Lower lobe of right lung (tissue), 2 donors: ENCODE results near the gene CIITA. TPM values are rescaled to one million over a fixed set of nuclear protein-coding genes. Genes with fewer than 3 reads are reported as not detected.
"Not testable (repeated sequence)": the region's sequence is repeated elsewhere in the genome, so short reads cannot be mapped to it uniquely, and the experiment has no call there.

Source experiments
- ATAC-seq, 2 donors: fragments of 200-7000 bp; cut with Tn5 transposase; one replicate each; pipeline ENCODE4 v1.9.1; 2020 to 2022; ENCODE audit warnings: mild to moderate bottlenecking in 2 of 2, moderate library complexity in 2 of 2
- DNase-seq: peaks from one replicate; pipeline ENCODE4 v3.0.0-alpha.2; 2020
- H3K27ac ChIP-seq: fragments of 200-600 bp; one replicate; pipeline ENCODE4 v1.8.0; 2022
- H3K27me3 ChIP-seq: fragments of 200-600 bp; one replicate; pipeline ENCODE4 v1.8.0; 2022; ENCODE audit warnings: low read depth
- H3K36me3 ChIP-seq: fragments of 200-600 bp; one replicate; pipeline ENCODE4 v1.8.0; 2022; ENCODE audit warnings: mild to moderate bottlenecking
- H3K4me1 ChIP-seq: fragments of 200-600 bp; one replicate; pipeline ENCODE4 v1.8.0; 2022
- H3K4me3 ChIP-seq: fragments of 200-600 bp; one replicate; pipeline ENCODE4 v1.8.0; 2022; ENCODE audit warnings: mild to moderate bottlenecking
- H3K9me3 ChIP-seq: fragments of 200-600 bp; one replicate; pipeline ENCODE4 v1.8.0; 2022
- intact Hi-C: fragments of 100-400 bp; cut with DNase I; formaldehyde crosslinking; loops from one replicate; pipeline ENCODE4 v1.11.0; 2022
- total RNA-seq: library from RNA; stranded (reverse); fragmentation: NEBNext Ultra II Directional; extraction: Animal tissue kit (Norgen Biotek cat#: 25700); gene quantifications from one replicate; pipeline ENCODE4 v1.2.1, GENCODE V29; 2021
- TF ChIP-seq, protein P1 (sequence below): fragments of 200-600 bp; IDR thresholded peaks from one replicate; pipeline ENCODE4 v1.8.0; 2022; ENCODE audit warnings: antibody characterized with exemption, mild to moderate bottlenecking
- donor health status: DM: no; HTN: yes; CAD: no; lungs with severe emphysema.

The CIITA gene
- total RNA-seq, 1 donor from 2014 or later = 119 TPM

DNA sequence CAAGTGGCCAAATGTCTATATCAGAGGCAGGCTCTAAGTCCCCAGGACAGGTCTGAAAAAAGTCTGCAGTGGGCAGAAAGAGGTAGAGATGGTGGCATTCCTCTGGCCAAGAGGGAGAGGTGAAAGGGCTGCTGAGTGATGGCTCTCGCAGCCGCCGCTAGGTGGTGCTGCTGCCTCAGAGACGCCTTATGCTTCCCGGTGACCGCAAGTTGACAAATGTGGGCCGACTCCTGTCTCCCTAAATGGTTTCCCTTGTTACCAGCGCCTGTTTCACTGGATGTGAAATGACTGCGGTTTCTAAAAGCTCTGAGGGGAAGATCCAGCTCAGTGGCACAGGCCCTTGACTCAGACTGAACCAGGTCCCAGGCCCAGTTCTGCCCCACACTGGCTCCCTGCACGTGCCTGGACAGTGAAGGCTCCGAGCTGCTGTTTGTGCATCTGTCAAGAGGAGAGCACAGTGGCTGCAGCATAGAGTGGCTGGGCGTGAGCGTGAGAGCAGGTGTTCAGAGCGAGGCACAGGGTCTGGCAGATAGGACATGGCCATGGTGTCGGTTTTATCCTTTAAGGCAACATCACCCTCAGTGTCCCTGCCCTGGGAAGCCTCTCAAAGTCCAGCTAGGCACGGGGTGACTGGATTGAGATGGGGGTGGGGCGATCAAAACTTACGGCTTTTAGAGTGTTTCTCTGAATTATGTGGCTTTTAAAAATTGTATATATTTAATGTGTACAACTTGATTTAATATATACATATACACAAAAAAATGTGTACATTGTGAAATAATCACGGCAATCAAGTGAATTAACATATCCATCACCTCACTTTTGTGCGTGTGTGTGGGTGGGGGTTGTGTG lies 87.3 kb downstream of the CIITA start:
- Histone ChIP-seq H3K4me3 (no peak overlapping the region), H3K36me3 (peaks cover 27% of the 10 kb centered on the region), H3K27me3 (no peaks in the 10 kb centered on the region), H3K9me3 (no peaks in the 10 kb centered on the region), H3K4me1 (peaks cover 8% of the 10 kb centered on the region), H3K27ac (no peak overlapping the region)
- DNase-seq (peak; percentile 87), ATAC-seq (peak; percentile 92)
- intact Hi-C loops = no loop called here
- TF ChIP-seq, protein P1, sequence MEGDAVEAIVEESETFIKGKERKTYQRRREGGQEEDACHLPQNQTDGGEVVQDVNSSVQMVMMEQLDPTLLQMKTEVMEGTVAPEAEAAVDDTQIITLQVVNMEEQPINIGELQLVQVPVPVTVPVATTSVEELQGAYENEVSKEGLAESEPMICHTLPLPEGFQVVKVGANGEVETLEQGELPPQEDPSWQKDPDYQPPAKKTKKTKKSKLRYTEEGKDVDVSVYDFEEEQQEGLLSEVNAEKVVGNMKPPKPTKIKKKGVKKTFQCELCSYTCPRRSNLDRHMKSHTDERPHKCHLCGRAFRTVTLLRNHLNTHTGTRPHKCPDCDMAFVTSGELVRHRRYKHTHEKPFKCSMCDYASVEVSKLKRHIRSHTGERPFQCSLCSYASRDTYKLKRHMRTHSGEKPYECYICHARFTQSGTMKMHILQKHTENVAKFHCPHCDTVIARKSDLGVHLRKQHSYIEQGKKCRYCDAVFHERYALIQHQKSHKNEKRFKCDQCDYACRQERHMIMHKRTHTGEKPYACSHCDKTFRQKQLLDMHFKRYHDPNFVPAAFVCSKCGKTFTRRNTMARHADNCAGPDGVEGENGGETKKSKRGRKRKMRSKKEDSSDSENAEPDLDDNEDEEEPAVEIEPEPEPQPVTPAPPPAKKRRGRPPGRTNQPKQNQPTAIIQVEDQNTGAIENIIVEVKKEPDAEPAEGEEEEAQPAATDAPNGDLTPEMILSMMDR = peak; percentile 99

DNA sequence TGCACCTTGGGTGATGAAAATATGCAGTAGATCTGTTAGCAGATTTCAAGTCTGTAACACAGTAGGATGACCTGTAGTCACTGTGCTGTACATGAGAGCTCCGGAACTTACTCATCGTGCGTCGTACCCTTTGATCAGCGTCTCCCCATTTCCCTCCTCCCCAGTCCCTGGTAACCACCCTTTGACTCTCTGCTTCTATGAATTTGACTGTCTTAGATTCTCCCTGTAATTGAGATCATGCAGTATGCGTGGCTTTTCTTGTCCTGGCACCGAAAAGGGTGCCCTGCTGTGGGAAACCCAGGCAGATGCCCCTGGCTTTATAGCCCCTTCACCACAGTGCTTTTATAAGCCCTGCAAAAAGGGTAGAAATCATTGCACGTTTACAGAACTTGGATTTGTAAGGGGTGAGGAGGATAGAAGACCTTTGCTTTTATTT lies 87.9 kb downstream of the CIITA start:
- ATAC-seq = no peak
- TF ChIP-seq, protein P1 = no peak
- DNase-seq = no peak
- intact Hi-C loops = no loop called here
- Histone ChIP-seq H3K27me3 (no peaks in the 10 kb centered on the region), H3K9me3 (no peaks in the 10 kb centered on the region), H3K4me3 (no peak overlapping the region), H3K36me3 (peaks cover 33% of the 10 kb centered on the region), H3K27ac (no peak overlapping the region), H3K4me1 (peaks cover 8% of the 10 kb centered on the region)

DNA sequence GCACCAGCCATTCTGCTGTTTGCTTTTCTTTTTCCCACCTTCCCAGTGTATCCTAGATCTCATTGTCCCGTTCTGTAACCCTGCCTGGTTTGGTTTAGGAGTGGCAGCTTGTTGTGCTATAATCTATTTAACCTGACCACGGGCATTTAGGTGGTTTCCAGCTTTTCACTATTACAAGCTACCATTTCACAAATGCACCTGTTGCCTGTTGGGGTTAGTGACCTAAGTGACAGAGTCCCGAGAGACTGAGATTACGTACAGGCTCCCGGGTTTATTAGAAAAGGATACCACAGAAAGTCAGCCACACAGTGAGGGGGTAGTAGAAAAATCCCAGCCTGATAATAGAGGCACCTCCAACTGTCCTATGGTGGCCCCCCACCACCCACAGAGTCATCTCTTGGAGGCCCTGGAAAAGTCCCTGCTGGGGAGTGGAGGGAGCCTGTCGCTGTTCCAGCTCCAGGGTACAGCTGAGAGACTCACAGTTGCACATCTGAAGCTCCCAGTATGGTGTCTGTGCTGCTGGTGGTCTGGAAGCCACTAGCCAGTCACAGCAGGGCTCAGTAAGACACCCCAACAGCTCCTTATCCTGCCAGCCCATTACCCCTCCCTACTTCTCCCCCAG lies 88.5 kb downstream of the CIITA start:
- H3K27me3 ChIP-seq = no peaks in the 10 kb centered on the region
- H3K4me3 ChIP-seq = no peak overlapping the region
- no peaks in the 10 kb centered on the region for H3K9me3 ChIP-seq
- no peak overlapping the region for H3K27ac ChIP-seq
- DNase-seq = no peak
- peaks cover 40% of the 10 kb centered on the region for H3K36me3 ChIP-seq
- TF ChIP-seq, protein P1 = no peak
- H3K4me1 ChIP-seq = peaks cover 8% of the 10 kb centered on the region
- intact Hi-C loops = no loop called here
- ATAC-seq = no peak

GRCh38 chr16:10966129-10966528 lies 89.1 kb downstream of the CIITA start:
- Histone ChIP-seq H3K36me3 (peaks cover 45% of the 10 kb centered on the region), H3K27me3 (no peaks in the 10 kb centered on the region), H3K4me1 (peaks cover 8% of the 10 kb centered on the region), H3K9me3 (no peaks in the 10 kb centered on the region), H3K27ac (no peak overlapping the region), H3K4me3 (no peak overlapping the region)
- intact Hi-C loops = no loop called here
- no peak for ATAC-seq
- TF ChIP-seq, protein P1 = no peak
- no peak for DNase-seq

- H3K36me3 ChIP-seq = peaks cover 48% of the 10 kb centered on the region
- intact Hi-C loops, H3K4me1 ChIP-seq: not testable (repeated sequence)
Observed at GRCh38 chr16:10966559-10966958, 89.6 kb downstream of the CIITA start.

DNA sequence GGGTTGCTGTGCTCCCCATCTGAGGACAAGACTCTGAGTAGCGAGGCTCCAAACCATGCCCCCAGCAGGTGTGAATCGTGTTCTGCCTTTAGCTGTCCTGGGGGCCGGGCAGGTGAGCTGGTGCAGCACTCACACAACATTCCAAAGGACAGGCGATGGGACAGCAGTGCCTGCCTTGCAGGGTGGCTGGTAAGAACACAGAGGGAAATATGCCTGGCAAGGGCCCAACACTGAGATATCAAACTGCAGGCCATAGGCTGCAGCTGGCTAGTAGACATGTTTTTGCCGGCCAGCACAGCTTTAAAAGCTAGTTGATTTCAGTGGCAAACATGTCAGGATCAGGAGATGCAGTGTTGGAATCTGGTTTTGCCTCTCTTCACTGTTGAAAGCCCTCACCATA lies 91.0 kb downstream of the CIITA start:
- TF ChIP-seq, protein P1 = no peak
- ATAC-seq (no peak), DNase-seq (no peak)
- Histone ChIP-seq H3K27me3 (no peaks in the 10 kb centered on the region), H3K9me3 (no peaks in the 10 kb centered on the region), H3K4me1 (peaks cover 16% of the 10 kb centered on the region), H3K4me3 (no peak overlapping the region), H3K36me3 (peaks cover 42% of the 10 kb centered on the region), H3K27ac (no peak overlapping the region)
- intact Hi-C loops = no loop called here

More at GRCh38 chr16:10966559-10966958, 89.6 kb downstream of the CIITA start:
- not testable (repeated sequence) for H3K4me3 ChIP-seq, H3K27me3 ChIP-seq, H3K9me3 ChIP-seq, ATAC-seq, H3K27ac ChIP-seq, DNase-seq
